OCI-LY1 (cell line): Measurements from ENCODE around the gene GIGYF2.

Experiments used
- EZH2 ChIP-seq: fragments of 200-600 bp; sonication (generic), shearing (Covaris generic); IDR thresholded peaks from 2 replicates; pipeline ENCODE4 v1.8.0; 2017; ENCODE audit warnings: borderline replicate concordance, mixed run types, mild to moderate bottlenecking, antibody characterized with exemption, low read length, moderate library complexity, mixed read lengths
- TF ChIP-seq, protein P1 (sequence below): fragments of 200-600 bp; sonication (generic), shearing (Covaris generic); IDR thresholded peaks from 2 replicates; pipeline ENCODE4 v1.5.1; 2017; ENCODE audit warnings: mild to moderate bottlenecking, antibody characterized with exemption, low read length, moderate library complexity, mixed read lengths

DNA sequence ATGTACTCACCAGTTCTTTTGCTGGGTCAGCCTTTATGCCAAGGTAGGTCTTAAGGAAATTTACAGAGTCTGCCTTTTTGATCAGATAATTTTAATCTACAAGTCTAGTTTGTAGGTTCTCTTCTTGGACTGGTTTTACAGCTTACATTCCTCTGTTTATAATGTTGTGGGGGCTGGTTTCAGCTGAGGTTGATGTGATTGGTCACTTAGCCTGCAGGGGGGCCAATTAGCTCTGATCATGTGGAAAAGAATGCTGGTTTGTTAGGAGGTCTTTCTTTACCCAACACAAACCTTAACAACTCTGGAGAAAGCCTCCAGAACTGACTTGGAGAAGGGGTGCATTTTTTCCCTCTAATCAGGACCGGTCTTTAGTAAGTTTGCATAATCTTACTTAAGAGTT, 79.3 kb downstream of the GIGYF2 start, which contains the start of gene KCNJ13:
- TF ChIP-seq, protein P1, sequence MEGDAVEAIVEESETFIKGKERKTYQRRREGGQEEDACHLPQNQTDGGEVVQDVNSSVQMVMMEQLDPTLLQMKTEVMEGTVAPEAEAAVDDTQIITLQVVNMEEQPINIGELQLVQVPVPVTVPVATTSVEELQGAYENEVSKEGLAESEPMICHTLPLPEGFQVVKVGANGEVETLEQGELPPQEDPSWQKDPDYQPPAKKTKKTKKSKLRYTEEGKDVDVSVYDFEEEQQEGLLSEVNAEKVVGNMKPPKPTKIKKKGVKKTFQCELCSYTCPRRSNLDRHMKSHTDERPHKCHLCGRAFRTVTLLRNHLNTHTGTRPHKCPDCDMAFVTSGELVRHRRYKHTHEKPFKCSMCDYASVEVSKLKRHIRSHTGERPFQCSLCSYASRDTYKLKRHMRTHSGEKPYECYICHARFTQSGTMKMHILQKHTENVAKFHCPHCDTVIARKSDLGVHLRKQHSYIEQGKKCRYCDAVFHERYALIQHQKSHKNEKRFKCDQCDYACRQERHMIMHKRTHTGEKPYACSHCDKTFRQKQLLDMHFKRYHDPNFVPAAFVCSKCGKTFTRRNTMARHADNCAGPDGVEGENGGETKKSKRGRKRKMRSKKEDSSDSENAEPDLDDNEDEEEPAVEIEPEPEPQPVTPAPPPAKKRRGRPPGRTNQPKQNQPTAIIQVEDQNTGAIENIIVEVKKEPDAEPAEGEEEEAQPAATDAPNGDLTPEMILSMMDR = no peak
- TF ChIP-seq EZH2 = no peak
